ENCODE measurements around the gene C5orf47.

C5orf47 gene

DNA sequence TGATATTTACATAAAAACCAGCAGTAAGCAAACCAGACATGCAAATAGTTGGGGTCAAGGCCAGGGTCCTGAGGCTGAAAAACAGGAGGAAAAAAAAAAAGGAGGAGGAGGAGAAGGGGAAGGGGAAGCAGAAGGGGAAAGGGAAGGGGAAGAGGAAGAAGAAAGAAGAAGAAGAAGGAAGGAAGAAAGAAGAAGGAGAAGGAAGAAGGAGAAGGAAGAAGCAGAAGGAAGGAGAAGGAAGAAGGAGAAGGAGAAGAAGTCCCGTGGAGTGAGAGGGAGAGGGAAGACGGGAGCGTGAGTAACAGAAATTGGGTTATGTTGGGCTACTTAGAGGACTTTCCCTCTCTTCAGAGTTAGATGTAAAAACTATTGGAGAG, 31.9 kb downstream of the C5orf47 start:
- H3K79me2 ChIP-seq (ENCODE audit: control insufficient read depth, insufficient read depth, low read length, poor library complexity) = no peaks in the 10 kb centered on the region
- no peak overlapping the region for H3K18ac ChIP-seq (ENCODE audit: low read length)
- H4K91ac ChIP-seq (ENCODE audit: low read depth, low read length) = no peak overlapping the region
- WGBS (ENCODE audit: extremely low coverage, insufficient coverage, insufficient read length) = 100% methylated on average over 3 of the region's 3 CpGs
- no peak overlapping the region for H4K8ac ChIP-seq (ENCODE audit: low read depth, low read length)
- no peak overlapping the region for H2AK5ac ChIP-seq (ENCODE audit: low read length)
- H3K4me1 ChIP-seq (ENCODE audit: control insufficient read depth in 1 of 2, insufficient read depth in 2 of 2, low read length in 2 of 2) = peaks cover 4 to 7% of the 10 kb centered on the region in 2 experiments
- H3K4ac ChIP-seq (ENCODE audit: low read depth, low read length) = no peak overlapping the region
- H3K4me3 ChIP-seq (ENCODE audit: low read depth, low read length) = no peak overlapping the region
- H3K4me2 ChIP-seq (ENCODE audit: low read length) = no peak overlapping the region
- H2BK12ac ChIP-seq (ENCODE audit: low read length) = no peak overlapping the region
- H3K23ac ChIP-seq (ENCODE audit: low read length) = no peak overlapping the region
- no peaks in the 10 kb centered on the region for H3K79me1 ChIP-seq (ENCODE audit: low read length)
- H3K9ac ChIP-seq (ENCODE audit: low read length) = no peak overlapping the region
- H2AFZ ChIP-seq (ENCODE audit: insufficient read depth, low read length, poor library complexity) = no peak overlapping the region
- no peak overlapping the region for H3K27ac ChIP-seq (ENCODE audit: low read depth, low read length)
- H4K12ac ChIP-seq (ENCODE audit: low read depth, low read length) = no peak overlapping the region
- no peak overlapping the region for H2BK5ac ChIP-seq (ENCODE audit: low read depth, low read length, poor library complexity)
- H2BK120ac ChIP-seq (ENCODE audit: insufficient read depth, low read length, poor library complexity) = no peak overlapping the region
- no peak for DNase-seq
- H3K36me3 ChIP-seq (ENCODE audit: control insufficient read depth in 1 of 2, insufficient read depth in 2 of 2, low read length in 2 of 2) = no peaks in the 10 kb centered on the region
- H3K27me3 ChIP-seq (ENCODE audit: insufficient read depth, low read length) = no peaks in the 10 kb centered on the region
- no peak overlapping the region for H3K14ac ChIP-seq (ENCODE audit: low read length)
- H3K9me3 ChIP-seq (ENCODE audit: insufficient read depth, low read depth, low read length) = no peaks in the 10 kb centered on the region

DNA sequence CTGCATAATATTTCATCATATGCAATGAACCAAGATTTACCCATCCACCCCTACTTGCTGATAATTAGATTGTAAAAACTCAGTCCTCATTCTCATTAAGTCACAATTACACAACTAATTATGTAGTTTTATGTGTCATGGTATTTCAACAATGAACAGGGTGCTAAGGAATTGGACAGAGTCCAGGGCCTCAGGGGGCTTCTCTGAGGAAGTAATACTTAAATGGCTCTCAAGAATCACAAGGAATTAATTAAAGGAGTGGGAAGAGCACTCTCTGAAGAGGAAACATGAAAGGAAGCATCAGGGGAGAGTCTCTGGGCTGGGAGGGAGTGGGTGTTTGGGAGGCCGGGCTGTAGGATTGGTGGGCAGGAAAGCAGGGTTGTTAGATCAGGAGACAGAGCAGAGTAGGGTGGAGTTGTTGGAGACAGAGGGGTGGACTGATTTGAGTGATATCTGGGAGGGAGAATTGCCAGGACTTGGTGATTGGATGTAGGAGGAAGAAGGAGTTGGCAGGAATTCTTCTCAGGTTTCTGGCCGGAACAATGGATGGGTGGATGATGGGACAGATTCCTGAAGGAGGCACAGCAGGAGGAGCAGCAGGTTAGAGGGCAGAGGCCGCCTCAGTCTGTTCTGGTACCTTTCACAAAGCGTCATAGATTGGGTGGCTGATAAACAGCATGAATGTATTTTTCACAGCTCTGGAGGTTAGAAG, 33.6 kb downstream of the C5orf47 start:
- no peak overlapping the region for H3K4ac ChIP-seq (ENCODE audit: low read depth, low read length)
- peaks cover 4 to 7% of the 10 kb centered on the region in 2 experiments for H3K4me1 ChIP-seq (ENCODE audit: control insufficient read depth in 1 of 2, insufficient read depth in 2 of 2, low read length in 2 of 2)
- DNase-seq = peak in 1 of 2 donors; percentile 20

DNA sequence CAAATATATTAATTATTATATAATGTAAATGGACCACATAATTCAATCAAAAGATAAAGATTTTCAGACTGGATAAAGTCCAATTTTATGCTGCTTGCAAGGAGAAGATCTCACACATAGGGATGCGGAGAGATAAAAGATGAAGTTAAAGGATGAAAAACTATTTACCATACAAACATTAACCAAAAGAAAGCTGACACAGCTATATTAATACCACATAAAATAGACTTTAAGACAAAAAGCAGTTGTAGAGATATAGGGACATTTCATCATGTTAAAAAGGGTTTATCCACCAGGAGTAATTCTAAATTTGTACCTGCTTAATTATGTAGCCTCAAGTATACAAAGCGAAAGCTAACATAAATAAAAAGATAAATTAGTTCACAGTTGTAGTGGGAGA, 41.3 kb downstream of the C5orf47 start:
- H3K9me3 ChIP-seq (ENCODE audit: insufficient read depth, low read depth, low read length) = no peaks in the 10 kb centered on the region
- H3K4ac ChIP-seq (ENCODE audit: low read depth, low read length) = no peak overlapping the region
- H2BK120ac ChIP-seq (ENCODE audit: insufficient read depth, low read length, poor library complexity) = no peak overlapping the region
- H3K79me1 ChIP-seq (ENCODE audit: low read length) = no peaks in the 10 kb centered on the region
- no CpG with 5 or more reads among the region's 2 CpGs for WGBS (ENCODE audit: extremely low coverage, insufficient coverage, insufficient read length)
- no peak overlapping the region for H2AK5ac ChIP-seq (ENCODE audit: low read length)
- H3K23ac ChIP-seq (ENCODE audit: low read length) = no peak overlapping the region
- H3K9ac ChIP-seq (ENCODE audit: low read length) = no peak overlapping the region
- H3K27ac ChIP-seq (ENCODE audit: low read depth, low read length) = no peak overlapping the region
- H3K27me3 ChIP-seq (ENCODE audit: insufficient read depth, low read length) = no peaks in the 10 kb centered on the region
- DNase-seq = no peak
- no peak overlapping the region for H4K91ac ChIP-seq (ENCODE audit: low read depth, low read length)
- no peak overlapping the region for H2BK12ac ChIP-seq (ENCODE audit: low read length)
- H3K14ac ChIP-seq (ENCODE audit: low read length) = no peak overlapping the region
- H4K12ac ChIP-seq (ENCODE audit: low read depth, low read length) = no peak overlapping the region
- no peaks in the 10 kb centered on the region for H3K4me1 ChIP-seq (ENCODE audit: control insufficient read depth in 1 of 2, insufficient read depth in 2 of 2, low read length in 2 of 2)
- H3K18ac ChIP-seq (ENCODE audit: low read length) = no peak overlapping the region
- no peak overlapping the region for H2AFZ ChIP-seq (ENCODE audit: insufficient read depth, low read length, poor library complexity)
- no peak overlapping the region for H3K4me3 ChIP-seq (ENCODE audit: low read depth, low read length)
- H2BK5ac ChIP-seq (ENCODE audit: low read depth, low read length, poor library complexity) = no peak overlapping the region
- H3K36me3 ChIP-seq (ENCODE audit: control insufficient read depth in 1 of 2, insufficient read depth in 2 of 2, low read length in 2 of 2) = no peaks in the 10 kb centered on the region
- H3K79me2 ChIP-seq (ENCODE audit: control insufficient read depth, insufficient read depth, low read length, poor library complexity) = no peaks in the 10 kb centered on the region
- H3K4me2 ChIP-seq (ENCODE audit: low read length) = no peak overlapping the region
- H4K8ac ChIP-seq (ENCODE audit: low read depth, low read length) = no peak overlapping the region

More for the DNA sequence above, 33.6 kb downstream of the C5orf47 start:
- no peak overlapping the region for H2BK5ac ChIP-seq (ENCODE audit: low read depth, low read length, poor library complexity)
- H3K4me2 ChIP-seq (ENCODE audit: low read length) = no peak overlapping the region
- no peak overlapping the region for H3K27ac ChIP-seq (ENCODE audit: low read depth, low read length)
- H3K36me3 ChIP-seq (ENCODE audit: control insufficient read depth in 1 of 2, insufficient read depth in 2 of 2, low read length in 2 of 2) = no peaks in the 10 kb centered on the region
- no CpG with 5 or more reads among the region's 4 CpGs for WGBS (ENCODE audit: extremely low coverage, insufficient coverage, insufficient read length)
- no peak overlapping the region for H2AFZ ChIP-seq (ENCODE audit: insufficient read depth, low read length, poor library complexity)
- H3K23ac ChIP-seq (ENCODE audit: low read length) = no peak overlapping the region
- H3K4me3 ChIP-seq (ENCODE audit: low read depth, low read length) = no peak overlapping the region
- no peaks in the 10 kb centered on the region for H3K9me3 ChIP-seq (ENCODE audit: insufficient read depth, low read depth, low read length)
- no peak overlapping the region for H3K18ac ChIP-seq (ENCODE audit: low read length)
- H4K8ac ChIP-seq (ENCODE audit: low read depth, low read length) = no peak overlapping the region
- H2AK5ac ChIP-seq (ENCODE audit: low read length) = no peak overlapping the region
- H4K91ac ChIP-seq (ENCODE audit: low read depth, low read length) = no peak overlapping the region
- no peak overlapping the region for H2BK120ac ChIP-seq (ENCODE audit: insufficient read depth, low read length, poor library complexity)
- H3K79me1 ChIP-seq (ENCODE audit: low read length) = no peaks in the 10 kb centered on the region
- no peak overlapping the region for H3K9ac ChIP-seq (ENCODE audit: low read length)
- no peaks in the 10 kb centered on the region for H3K79me2 ChIP-seq (ENCODE audit: control insufficient read depth, insufficient read depth, low read length, poor library complexity)
- no peak overlapping the region for H4K12ac ChIP-seq (ENCODE audit: low read depth, low read length)
- no peaks in the 10 kb centered on the region for H3K27me3 ChIP-seq (ENCODE audit: insufficient read depth, low read length)
- H3K14ac ChIP-seq (ENCODE audit: low read length) = no peak overlapping the region
- H2BK12ac ChIP-seq (ENCODE audit: low read length) = no peak overlapping the region

DNA sequence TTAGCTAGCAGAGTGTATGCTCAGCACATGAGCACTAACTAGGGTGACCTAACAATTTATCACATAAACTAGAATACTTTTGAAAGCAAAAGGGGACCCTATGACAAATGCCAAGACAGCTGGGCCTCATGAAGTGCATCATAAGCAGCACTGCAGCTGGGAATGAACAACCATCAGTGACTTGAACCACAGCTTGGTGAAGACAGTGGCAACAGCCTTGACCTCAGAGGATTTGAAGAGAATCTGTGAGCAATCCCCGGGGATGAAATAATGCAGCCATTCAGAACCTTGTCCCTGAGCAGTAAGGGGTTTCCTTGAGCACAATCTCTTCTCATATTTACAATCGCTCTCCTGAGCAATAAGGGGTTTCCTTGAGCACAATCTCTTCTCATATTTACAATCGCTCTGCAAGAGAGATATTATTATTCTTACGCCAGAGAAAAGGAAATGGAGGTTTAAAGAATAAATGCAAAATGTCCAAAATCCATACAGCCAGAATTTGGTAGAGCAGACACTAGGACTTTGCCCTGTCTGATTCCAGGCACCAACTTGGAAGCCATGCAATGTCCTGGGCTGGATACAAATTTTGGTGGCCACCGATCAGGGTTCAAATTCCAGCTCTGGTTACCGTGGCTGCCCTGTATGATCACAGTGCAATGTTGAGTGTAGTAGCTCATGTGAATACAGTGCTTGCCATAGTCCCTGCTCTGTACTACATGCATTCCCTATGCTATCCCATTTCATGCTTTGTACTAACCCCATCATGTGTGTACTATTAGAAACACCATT, 55.7 kb downstream of the C5orf47 start:
- Histone ChIP-seq H4K8ac (ENCODE audit: low read depth, low read length) (no peak overlapping the region), H2AK5ac (ENCODE audit: low read length) (no peak overlapping the region), H3K79me2 (ENCODE audit: control insufficient read depth, insufficient read depth, low read length, poor library complexity) (no peaks in the 10 kb centered on the region), H3K4ac (ENCODE audit: low read depth, low read length) (no peak overlapping the region), H3K14ac (ENCODE audit: low read length) (no peak overlapping the region), H3K27ac (ENCODE audit: low read depth, low read length) (no peak overlapping the region), H2BK120ac (ENCODE audit: insufficient read depth, low read length, poor library complexity) (no peak overlapping the region), H2BK12ac (ENCODE audit: low read length) (no peak overlapping the region), H3K4me2 (ENCODE audit: low read length) (no peak overlapping the region), H2BK5ac (ENCODE audit: low read depth, low read length, poor library complexity) (no peak overlapping the region), H3K4me3 (ENCODE audit: low read depth, low read length) (no peak overlapping the region), H3K27me3 (ENCODE audit: insufficient read depth, low read length) (no peaks in the 10 kb centered on the region), H2AFZ (ENCODE audit: insufficient read depth, low read length, poor library complexity) (no peak overlapping the region), H3K18ac (ENCODE audit: low read length) (no peak overlapping the region), H3K9me3 (ENCODE audit: insufficient read depth, low read depth, low read length) (no peaks in the 10 kb centered on the region), H3K23ac (ENCODE audit: low read length) (no peak overlapping the region), H3K36me3 (ENCODE audit: control insufficient read depth in 1 of 2, insufficient read depth in 2 of 2, low read length in 2 of 2) (no peaks in the 10 kb centered on the region), H3K4me1 (ENCODE audit: control insufficient read depth in 1 of 2, insufficient read depth in 2 of 2, low read length in 2 of 2) (no peaks in the 10 kb centered on the region), H3K9ac (ENCODE audit: low read length) (no peak overlapping the region), H3K79me1 (ENCODE audit: low read length) (no peaks in the 10 kb centered on the region), H4K91ac (ENCODE audit: low read depth, low read length) (no peak overlapping the region), H4K12ac (ENCODE audit: low read depth, low read length) (no peak overlapping the region)
- no CpG with 5 or more reads among the region's 6 CpGs for WGBS (ENCODE audit: extremely low coverage, insufficient coverage, insufficient read length)
- DNase-seq = no peak

Data from trophoblast cell (in vitro differentiated cells and primary cell).